OCI-M2 (cell line): ENCODE data around the gene IGSF9.
"Not testable (repeated sequence)": the region's sequence is repeated elsewhere in the genome, so short reads cannot be mapped to it uniquely, and the experiment has no call there.

Experiments used
- DNase-seq: peaks from one replicate; lab custom pipeline; 2025; ENCODE audit not compliant: unreplicated experiment; lab: John Stamatoyannopoulos, UW

IGSF9 gene

DNA sequence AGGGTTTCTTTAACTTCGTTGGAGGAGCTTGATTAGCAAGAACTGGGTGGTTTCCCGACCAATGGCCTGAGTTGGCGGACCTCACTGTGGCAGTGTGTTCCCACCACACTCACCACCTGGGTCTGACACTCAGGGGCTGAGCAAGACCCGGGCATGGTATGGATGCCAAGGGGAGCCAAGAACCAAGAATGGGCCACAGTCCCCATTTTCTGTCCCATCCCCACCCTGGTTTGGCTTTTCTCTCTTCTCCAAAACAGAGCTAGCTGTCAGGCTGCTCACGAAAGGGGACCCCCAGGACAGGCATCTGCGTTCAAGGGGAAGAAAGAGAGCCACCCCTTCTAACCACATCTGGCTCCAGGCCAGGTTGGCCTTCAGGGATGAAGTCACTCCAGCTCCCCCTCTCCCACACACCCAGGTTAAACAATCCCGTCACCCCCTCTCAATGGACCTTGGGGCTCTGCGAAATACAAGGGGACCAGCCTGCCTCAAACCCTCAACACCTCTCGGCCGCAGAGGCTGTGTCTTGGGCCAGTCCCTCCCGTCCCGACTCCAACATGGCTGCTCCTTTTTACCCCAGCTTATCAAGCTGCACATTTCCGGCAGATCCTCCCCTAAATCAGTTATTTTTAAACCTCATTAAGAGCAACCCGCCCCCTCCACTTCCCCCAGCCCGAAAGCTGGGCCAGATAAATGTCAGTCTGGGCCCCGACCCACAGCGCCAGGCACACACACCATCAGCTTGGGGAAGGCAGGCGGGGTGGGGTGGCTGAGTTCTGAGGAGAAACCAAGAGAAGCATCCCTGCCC, 23.5 kb downstream of the IGSF9 start:
- DNase-seq: no peak

DNA sequence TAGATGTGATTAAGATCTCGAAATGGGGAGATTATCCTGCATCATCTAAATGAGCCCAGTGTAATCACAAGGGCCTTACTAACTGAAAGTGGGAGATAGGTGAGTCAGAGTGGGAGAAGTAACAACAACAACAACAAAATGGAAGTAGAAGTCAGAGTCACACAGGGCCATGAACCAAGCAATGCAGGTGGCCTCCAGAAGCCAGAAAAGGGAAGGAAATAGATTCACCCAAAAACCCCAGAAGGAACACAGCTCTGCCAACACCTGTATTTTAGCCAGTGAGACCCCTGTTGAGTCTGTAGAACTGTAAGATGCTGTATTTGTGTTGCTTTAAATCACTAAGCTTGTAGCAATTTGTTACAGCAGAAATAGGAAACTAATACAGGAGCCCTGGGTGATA, 24.2 kb downstream of the IGSF9 start:
- no peak for DNase-seq

DNA sequence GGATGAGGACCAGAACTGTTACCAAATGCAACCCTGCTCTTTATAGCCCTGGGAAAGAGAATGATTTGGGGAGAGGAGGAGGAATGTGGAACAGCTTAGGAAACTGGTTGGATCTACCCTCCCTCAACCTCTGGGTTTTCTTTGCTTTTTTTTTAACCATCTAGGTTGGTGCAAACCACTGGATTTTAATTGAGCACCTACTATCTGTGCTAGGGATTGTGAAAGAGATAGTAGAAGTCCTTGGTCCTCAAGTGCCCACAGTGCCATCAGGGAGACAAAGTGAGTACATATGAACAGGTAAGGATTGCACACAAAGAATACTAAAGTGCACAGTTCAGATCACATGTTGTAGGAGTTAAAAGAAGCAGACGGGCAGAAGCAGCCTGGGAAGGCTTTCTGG, 24.8 kb downstream of the IGSF9 start:
- no peak for DNase-seq

DNA sequence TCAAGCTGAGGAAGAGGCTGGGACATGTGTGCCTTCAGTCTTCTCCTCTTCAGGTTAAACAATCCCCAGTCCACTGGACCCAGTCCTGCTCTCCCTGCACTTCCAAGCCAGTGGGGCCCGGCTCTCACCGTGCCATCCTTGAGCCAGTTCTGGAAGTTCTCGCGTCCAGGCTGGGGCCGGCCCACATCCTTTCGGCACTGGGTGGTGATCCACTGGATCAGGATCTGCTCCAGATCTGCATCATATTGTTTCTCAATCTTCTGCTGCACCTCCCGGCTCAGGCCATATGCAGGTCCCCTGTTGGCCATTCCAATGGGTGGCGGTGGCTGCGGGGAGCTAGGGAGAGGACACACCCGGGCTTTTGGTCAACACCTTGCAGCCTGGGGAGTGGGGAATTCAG, 25.2 kb downstream of the IGSF9 start:
- DNase-seq: no peak

DNA sequence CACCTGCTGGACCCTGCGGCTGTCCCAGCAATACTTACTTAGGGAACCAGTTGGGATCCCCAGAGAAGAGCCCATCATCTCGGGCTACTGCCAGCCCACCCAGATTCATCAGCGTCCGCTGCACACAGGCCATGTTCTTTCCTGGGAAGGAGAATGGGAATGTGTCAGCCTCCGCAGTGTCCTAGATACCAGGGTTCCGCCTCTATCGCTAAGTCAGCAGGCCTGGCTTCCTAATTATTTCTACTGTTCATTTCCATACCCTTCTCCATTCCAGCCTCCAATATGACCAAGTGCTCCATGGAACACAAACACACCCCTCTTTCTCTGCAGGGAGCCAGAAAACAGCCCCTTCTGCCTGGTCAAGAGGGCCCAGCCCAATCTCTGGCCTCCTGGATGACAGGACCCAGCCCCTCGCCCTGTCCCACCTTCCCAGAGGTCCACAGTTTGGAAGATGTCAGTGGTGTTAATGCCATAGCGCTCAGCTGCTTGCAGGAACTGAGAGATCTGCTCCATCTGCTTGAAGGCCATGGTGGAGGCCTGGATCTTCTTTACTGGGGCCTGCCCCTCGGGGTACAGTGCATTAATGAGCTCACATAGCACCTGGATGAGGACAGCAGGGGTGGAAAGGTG, 26.1 kb downstream of the IGSF9 start:
- DNase-seq: no peak

DNA sequence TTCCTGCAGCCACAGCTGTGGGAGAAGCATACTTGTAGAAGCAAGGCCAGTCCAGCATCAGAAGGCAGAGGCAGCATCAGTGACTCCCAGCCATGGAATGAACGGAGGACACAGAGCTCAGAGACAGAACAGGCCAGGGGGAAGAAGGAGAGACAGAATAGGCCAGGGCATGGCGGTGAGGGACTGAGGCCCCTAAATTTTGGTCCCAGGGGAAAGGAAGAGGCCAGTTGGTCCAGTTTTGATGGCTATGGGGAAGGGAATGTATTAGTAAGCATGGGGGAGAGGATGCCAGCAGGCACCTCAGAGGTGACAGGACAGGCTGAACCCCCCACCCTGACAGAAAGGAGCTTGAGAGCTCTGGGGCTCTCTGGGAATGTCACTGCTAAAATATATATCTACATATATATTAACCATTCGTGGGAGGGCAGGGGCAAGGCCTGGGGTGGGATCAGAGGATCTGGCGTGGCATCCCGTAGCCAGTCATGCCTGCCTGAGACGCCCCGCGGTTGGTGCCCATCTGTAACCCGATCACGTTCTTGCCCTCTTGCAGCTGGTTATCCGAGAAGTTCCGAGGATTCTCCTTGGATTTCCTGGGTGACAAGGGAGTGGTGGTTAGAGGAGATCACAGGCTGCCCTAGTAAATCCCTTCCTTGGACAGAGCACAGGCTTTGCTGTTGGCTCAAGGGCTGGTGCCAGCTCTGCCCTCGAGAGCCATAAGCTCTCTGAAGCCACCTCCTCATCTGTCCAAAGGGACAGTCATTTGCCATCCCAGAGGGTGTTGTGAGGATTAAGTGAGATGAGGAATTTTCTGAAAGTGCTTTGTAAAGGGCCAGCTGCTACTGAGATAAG, 26.8 kb downstream of the IGSF9 start:
- DNase-seq: no peak

DNA sequence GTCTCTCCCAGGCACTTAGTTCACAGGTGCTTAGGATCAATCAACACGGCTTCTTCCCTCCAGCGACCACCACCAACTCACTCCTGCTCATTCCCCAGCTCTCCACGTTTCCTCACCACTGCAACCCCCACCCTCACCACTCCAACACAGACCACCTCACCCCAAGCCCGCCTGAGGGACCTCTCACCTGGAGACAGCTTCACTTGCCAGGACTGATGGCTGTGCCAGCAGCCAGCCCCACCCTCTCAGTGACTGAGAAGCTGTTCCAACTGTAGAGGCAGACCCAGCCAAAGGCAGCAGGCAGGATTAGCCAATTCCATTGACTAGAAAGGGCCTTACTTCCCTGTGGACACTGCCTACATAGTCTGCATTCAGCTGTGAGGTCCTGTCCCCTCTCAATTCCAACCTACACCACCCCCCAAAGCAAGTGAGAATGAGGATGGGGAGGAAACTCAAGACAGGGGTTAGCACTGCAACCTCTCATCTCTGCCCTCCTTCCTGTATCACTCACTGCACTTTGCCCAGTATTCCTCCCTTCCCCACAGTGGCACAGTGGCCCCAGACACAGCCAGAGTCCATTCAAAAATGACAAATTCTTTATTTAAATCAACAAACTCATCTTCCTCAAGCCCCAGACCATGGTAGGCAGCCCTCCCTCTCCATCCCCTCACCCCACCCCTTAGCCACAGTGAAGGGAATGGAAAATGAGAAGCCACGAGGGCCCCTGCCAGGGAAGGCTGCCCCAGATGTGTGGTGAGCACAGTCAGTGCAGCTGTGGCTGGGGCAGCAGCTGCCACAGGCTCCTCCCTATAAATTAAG, 27.7 kb downstream of the IGSF9 start:
- no peak for DNase-seq

DNA sequence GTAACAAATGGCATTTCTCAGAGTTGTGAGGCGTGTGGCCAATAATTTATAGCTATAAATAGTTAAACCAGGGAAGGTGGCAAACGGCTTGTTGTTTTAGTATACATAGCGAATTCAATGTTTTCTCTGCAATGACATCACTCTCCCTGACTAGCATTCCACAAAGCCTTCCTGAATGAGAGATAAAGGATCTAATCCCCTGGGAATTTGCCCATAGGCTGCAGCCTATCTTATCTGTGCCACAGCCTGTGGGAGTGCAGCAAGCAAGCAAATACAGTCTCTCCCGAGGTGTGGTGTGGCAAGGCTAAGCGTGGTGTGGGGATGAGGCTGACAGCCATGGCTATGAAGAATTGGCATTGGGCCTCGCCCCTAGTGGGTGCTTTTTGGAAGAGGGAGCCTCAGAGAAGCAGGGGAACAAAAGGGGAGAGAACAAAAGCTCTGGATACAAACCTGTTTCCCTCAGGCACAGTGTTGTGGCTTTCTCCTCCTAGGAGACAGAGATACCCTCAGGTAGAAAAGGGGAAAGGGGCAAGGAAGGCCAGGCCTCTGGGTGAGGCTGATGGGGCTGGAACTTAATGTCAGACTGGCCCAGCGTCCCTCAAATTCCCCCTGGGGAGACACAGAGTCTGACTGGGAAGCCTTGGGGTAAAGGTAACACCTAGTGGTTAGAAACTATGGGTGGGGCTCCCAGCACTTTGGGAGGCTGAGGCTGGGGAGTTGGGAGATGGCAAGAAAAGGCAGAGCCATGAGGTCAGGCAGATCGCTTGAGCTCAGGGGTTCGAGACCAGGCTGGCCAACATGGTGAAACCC, 29.0 kb downstream of the IGSF9 start:
- DNase-seq: no peak

DNA sequence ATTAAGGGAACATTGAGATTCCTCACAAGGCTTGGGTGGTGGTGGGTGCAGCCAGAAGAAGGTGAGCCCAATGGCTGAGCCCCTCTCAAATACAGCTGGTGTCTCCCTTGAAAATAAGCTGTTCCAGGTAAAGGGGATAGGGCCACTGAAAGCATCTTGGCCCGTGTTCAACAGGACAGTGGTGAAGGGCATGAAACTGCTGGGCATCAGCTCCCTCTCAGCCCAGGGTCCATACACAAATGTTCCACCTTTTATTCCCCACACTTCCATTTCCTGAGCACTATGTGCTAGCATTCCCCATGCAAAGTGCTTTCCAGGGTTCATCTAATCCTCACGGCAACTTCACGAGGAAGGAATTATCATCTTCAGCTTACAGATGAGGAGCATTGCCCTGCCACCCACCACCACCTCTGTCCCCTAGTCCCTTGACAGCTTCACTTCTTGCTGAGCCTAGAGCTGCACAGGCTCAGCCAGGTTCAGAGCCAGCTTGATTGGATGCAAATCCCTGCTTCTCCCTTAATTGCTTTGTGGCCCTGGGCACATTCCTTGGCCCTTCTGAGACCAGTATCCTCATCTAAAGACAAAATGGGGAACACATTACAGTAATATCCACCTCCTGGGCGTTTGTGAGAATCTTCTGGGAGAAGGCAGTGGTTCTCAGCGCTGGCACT, 29.7 kb downstream of the IGSF9 start:
- DNase-seq: no peak

DNA sequence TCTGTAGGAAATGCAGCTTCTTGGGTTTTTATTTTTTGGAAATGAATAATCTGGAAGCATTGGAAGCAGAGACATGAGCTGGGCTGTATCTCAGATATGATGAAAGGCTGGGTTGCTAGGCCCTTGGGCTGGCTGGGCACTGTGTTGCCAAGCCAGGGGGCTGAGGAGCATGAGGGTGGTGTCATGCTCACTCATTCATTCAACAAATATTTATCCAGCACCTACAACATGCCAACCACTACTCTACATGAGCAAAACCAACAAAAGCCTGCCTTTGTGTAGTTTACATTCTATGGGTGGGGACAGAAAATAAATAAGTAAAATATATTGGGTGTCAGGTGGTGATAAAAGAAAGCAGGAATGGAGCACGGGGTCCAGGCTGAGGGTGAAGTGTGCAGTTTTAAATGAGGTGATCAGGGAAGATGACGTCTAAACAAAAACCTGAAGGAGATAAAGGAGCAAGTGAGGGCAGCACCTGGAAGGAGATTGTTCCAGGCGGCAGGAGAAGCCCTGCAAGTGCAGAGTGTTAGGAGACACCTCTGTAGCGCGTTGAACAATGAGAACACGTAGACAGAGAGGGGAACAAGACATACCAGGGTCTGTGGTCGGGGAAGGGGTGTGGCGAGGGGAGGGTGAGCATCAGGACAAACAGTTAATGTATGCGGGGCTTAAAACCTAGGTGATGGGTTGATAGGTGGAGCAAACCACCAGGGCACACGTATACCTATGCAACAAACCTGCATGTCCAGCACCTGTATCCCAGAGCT, 31.0 kb downstream of the IGSF9 start:
- no peak for DNase-seq

DNA sequence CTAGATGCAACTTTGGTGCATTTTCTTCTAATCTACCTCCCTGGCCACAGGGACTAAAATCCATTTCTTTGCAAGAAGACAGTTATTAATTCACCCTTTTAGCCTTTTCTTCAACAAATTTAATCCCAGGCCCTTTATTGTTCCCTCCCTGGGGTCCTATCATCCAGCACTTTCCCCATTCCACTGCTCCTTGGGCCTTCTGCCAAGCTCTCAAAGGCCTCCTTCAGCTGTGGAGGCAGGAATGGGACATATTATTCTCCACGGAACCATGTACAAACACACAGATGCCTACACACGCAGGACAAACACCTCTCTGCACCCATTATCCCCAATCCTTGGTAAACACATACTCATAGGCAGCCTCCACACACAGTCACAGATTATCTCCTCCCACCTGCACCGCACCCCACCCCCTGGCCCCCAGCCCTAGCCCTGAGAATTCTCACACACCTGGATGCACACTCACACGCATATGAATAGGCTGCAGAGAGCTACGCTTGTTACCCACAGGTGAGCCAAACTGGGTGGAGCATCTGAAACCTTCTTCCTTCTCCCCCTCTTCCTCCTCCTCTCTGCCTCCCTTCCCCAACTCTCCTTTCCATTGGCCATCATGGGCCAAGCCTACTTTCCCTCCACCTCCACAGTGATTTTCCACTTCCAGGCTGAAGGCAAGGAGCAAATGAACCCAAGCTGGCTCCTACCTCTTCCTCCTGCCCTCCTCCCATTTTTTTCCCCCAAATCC, 31.8 kb downstream of the IGSF9 start:
- DNase-seq: no peak

DNA sequence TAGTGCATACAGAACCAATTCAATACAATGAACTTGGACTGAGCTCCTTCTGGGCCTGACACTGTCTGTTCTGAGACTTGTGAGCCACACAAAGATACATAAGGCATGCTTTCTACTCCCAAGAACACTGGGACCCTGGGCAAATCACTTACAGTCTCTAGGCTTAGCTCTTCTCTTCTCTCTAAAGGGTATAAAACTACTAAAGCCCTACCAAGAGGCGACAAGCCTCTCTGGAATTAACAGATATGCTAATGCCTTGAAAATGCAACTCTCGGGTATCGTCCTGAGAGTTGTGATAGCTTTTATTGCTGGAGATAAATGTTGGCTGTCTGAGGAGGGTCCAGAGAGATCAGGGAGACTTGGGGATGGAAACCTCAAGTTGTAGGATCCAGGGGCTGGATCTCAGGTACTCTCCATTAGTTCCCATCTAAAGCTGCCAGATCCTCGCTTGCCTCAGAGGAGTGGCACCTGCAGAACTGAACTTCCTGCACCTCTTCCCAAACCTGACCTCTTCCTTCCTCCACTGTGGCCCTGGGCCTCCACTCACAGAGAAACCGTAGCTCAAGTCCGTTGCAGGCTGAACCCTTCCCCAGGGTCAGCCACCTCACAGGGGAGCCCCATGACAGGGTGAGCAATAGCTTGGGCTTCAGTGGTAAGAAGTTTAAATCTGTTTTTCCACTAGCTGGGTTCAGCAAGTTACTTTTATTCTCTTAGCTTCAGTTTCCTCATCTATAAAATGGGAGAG, 33.9 kb downstream of the IGSF9 start:
- no peak for DNase-seq

DNA sequence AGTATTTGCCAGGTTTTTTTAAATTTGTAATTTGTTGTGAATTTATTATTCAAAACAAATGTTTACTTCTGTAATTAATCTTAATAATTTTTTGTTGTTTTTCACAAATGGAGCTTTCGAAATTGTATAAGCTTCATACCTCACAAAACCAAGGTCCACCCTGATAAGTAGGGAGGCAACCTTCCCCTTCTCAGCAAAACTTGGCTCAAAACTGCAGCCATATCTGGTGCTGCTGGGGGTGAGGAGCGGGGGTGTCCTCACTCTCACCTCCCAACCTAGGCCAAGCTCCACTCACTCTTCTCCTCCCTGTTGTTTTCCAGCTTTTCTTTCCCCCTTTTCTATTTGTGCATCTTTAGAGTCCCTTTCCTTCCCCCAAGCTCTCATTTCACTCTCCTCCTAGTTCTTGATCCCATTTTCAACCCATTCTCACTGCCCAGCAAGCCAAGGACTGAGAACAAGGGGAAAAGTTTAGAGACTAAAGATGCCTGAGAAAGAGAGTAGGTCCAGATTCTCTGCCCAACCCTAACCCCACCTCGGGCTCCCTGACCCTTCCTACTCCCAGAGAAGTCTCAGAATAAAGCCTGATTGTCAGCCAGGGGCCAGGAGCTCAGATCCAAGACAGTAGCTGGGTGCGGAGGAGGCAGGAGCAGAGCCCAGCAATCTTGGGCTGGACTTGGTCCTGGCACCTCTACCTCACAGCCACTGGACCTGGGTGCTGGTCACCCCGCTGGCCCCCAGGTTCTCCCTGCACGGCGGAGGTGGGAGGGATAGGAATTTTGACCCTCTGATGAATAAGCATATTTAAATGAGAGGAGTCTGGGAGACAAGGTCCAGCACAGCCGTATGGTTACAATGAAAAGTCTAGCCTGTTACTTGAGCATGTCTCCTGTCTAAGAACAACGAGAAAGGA, 37.1 kb downstream of the IGSF9 start:
- no peak for DNase-seq

DNA sequence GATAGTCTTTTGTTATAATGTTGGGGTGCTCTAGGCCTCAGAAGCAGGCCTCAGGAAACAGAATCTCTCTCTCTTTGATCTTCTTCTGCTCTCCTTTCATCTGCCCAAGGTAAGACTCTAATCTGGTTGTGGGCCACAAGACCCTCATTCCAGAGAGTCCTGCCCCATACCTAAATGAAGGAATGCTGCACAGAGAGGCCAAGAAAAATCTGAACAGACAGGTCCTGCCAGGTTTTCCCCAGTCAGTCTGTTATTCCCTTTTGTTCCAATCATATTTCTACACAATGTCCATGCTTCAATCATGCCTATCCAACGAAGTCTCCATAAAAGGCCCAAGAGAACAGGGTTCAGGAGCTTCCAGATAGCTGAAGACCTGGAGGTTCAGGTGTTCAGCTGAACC, 38.5 kb downstream of the IGSF9 start:
- no peak for DNase-seq

DNA sequence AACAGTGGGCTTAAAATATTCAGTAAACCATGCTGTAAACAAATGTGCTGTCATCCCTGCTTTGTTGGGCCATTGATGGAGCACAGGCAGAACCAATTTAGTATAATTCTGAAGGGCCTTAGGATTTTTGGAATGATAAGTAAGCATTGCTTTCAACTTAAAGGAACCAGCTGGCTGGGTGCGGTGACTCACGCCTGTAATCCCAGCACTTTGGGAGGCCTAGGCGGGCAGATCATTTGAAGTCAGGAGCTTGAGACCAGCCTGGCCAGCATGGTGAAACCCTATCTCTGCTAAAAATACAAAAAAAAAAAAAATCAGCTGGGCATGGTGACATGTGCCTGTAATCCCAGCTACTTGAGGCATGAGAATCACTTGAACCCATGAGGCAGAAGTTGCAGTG, 41.4 kb downstream of the IGSF9 start:
- DNase-seq: not testable (repeated sequence)

DNA sequence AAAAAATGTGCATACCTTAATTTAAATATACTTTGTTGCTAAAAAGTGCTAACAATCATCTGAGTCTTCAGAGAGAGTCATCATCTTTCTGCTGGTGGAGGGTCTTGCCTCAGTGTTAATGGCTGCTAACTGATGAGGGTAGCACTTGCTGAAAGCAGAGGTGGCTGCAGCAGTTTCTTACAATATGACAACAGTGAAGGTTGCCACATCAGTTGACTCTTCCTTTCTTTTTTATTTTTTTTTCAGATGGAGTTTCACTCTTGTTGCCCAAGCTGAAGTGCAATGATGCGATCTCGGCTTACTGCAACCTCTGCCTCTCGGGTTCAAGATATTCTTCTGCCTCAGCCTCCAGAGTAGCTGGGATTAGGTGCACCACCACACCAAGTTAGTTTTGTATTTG, 42.9 kb downstream of the IGSF9 start:
- no peak for DNase-seq
